ENCODE results near the gene SLC37A2.

Gene SLC37A2

GRCh38 chr11:125132071-125132470 is 69.0 kb downstream of the SLC37A2 start:
- in situ Hi-C loops (cut with HindIII; ENCODE audit: low pct_ligation_motif_present, low pct_unique_long_range_greater_than_20kb, low sequenced_read_pairs) = no loop called here
- DNase-seq = no peak

- in situ Hi-C loops (cut with HindIII; ENCODE audit: low pct_ligation_motif_present, low pct_unique_long_range_greater_than_20kb, low sequenced_read_pairs) = no loop called here
- no peak for DNase-seq
Measured at GRCh38 chr11:125132596-125132995, 69.5 kb downstream of the SLC37A2 start.

- no peak for DNase-seq
- in situ Hi-C loops (cut with HindIII; ENCODE audit: low pct_ligation_motif_present, low pct_unique_long_range_greater_than_20kb, low sequenced_read_pairs) = no loop called here
Measured at GRCh38 chr11:125136001-125136400, 72.9 kb downstream of the SLC37A2 start.

- in situ Hi-C loops (cut with HindIII; ENCODE audit: low pct_ligation_motif_present, low pct_unique_long_range_greater_than_20kb, low sequenced_read_pairs) = no loop called here
Measured at GRCh38 chr11:125138966-125139365, 75.9 kb downstream of the SLC37A2 start.

GRCh38 chr11:125139778-125140177 is 76.7 kb downstream of the SLC37A2 start:
- in situ Hi-C loops (cut with HindIII; ENCODE audit: low pct_ligation_motif_present, low pct_unique_long_range_greater_than_20kb, low sequenced_read_pairs) = no loop called here
- no peak for DNase-seq

More at GRCh38 chr11:125138966-125139365, 75.9 kb downstream of the SLC37A2 start:
- DNase-seq = no peak

Data from ACHN (cell line).